Lung (tissue), 12 donors: Measurements from ENCODE around the gene ZFYVE19. TPM values are rescaled to one million over a fixed set of nuclear protein-coding genes. Genes with fewer than 3 reads are reported as not detected.

Experiments used
- ATAC-seq: fragments of 200-7000 bp; cut with Tn5 transposase; one replicate; pipeline ENCODE4 v1.9.1; 2020; ENCODE audit warnings: moderate number of reproducible peaks; ENCODE audit not compliant: insufficient read depth, low FRiP score
- DNase-seq, 3 donors: peaks; one replicate each; pipeline ENCODE4 v3.0.0-alpha.2; 2013 to 2017
- H3K27ac ChIP-seq, 2 donors: one replicate each; pipeline ENCODE4 v1.5.1; 2013; ENCODE audit warnings: mild to moderate bottlenecking in 2 of 2, moderate library complexity in 2 of 2, control low read depth in 1 of 2, inconsistent platforms in 1 of 2, low read depth in 1 of 2, low read length in 1 of 2
- H3K27me3 ChIP-seq, 3 donors: one replicate each; pipeline ENCODE4 v1.5.1; 2013; ENCODE audit warnings: low read length in 2 of 3; ENCODE audit not compliant: control insufficient read depth in 3 of 3, insufficient read depth in 3 of 3
- H3K36me3 ChIP-seq, 4 donors: one replicate each; pipeline ENCODE4 v1.5.1; 2013; ENCODE audit warnings: low read length in 4 of 4, mild to moderate bottlenecking in 1 of 4, moderate library complexity in 1 of 4; ENCODE audit not compliant: control insufficient read depth in 4 of 4, insufficient read depth in 4 of 4
- H3K4me1 ChIP-seq, 5 donors: one replicate each; pipeline ENCODE4 v1.5.1; 2013; ENCODE audit warnings: low read length in 5 of 5, mild to moderate bottlenecking in 2 of 5, moderate library complexity in 1 of 5; ENCODE audit not compliant: control insufficient read depth in 5 of 5, insufficient read depth in 5 of 5
- H3K4me3 ChIP-seq: one replicate; pipeline ENCODE4 v1.5.1; 2013; ENCODE audit warnings: mild to moderate bottlenecking, control low read depth, moderate library complexity
- H3K9ac ChIP-seq, 2 donors: one replicate each; pipeline ENCODE4 v1.5.1; 2013; ENCODE audit warnings: low read length in 2 of 2, control low read depth in 1 of 2; ENCODE audit not compliant: insufficient read depth in 1 of 2
- H3K9me3 ChIP-seq, 4 donors: one replicate each; pipeline ENCODE4 v1.5.1; 2013; ENCODE audit warnings: low read length in 3 of 4, mild to moderate bottlenecking in 1 of 4, moderate library complexity in 1 of 4; ENCODE audit not compliant: control insufficient read depth in 4 of 4, insufficient read depth in 3 of 4
- CTCF ChIP-seq: IDR thresholded peaks from 2 replicates; pipeline ENCODE4 v1.5.1; 2012; ENCODE audit warnings: mild to moderate bottlenecking; ENCODE audit errors: control extremely low read depth, extremely low read depth
- WGBS, 2 donors: extraction: QIAGEN DNeasy Blood & Tissue Kit; methylation state at CpG; one replicate each; pipeline ENCODE4 v1.1.7; 2013; 5-methylcytosine and 5-hydroxymethylcytosine counted together
- polyA plus RNA-seq, 2 donors: library from polyadenylated mRNA; stranded (reverse); fragments of 200-250 nt; gene quantifications; one replicate each; pipeline ENCODE4 v1.2.1, GENCODE V29; 2013
- total RNA-seq, 2 donors: library from RNA; depleted of rRNA in 1 of 2; stranded (reverse); fragments of >200 nt in 1 of 2; gene quantifications; one replicate each; pipeline ENCODE4 v1.2.1, GENCODE V29; 2014 to 2021
- donor health status: control.
- donor health status: control.
- donor health status: Bipolar disorder and iron deficiency.
- donor health status: healthy.
- donor health status: DM: yes; HTN: yes; CAD: no.

ZFYVE19 gene
- total and polyA plus RNA-seq, 4 donors, result 17.3 to 25.0 (median 21.2) TPM

- H3K27me3 ChIP-seq, result no peaks in the 10 kb centered on the region
- TF ChIP-seq CTCF, result no peak
- WGBS, 2 donors, result 81 to 85% methylated on average over 2 of the region's 2 CpGs
- no peak for DNase-seq
- H3K9me3 ChIP-seq, result no peaks in the 10 kb centered on the region
- H3K36me3 ChIP-seq, result no peaks in the 10 kb centered on the region
- no peak for ATAC-seq
- no peak overlapping the region for H3K27ac ChIP-seq
- H3K4me1 ChIP-seq, result peaks cover 0 to 2% (median 0%) of the 10 kb centered on the region in 5 donors
- no peak overlapping the region for H3K4me3 ChIP-seq
- no peak overlapping the region for H3K9ac ChIP-seq
Measured at GRCh38 chr15:40830884-40831283, 24.0 kb downstream of the ZFYVE19 start.

GRCh38 chr15:40831861-40832260 is 25.0 kb downstream of the ZFYVE19 start:
- 78 to 100% methylated on average over 1 of the region's 1 CpG for WGBS, 2 donors

DNA sequence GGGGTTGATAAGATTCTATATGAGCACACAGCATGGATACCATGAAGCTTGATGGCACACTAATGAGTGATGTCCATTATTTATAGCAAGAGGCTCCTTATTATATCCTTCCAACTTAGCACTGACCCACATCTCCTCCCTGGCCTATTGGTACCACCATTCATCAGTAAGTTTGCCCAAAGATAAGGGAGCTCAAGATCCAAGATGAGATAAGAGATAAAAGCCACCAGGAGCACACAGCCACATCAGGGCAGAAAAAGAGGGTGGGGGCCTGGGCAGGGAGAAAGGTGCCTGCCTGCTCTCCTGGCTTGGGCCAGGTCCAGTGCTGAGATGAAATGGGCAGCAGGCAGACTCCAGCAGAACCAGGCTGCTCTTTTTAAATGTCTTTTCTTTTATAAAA is 26.0 kb downstream of the ZFYVE19 start:
- Histone ChIP-seq H3K4me1 (no peaks in the 10 kb centered on the region), H3K27me3 (no peaks in the 10 kb centered on the region), H3K9me3 (no peaks in the 10 kb centered on the region), H3K9ac (no peak overlapping the region), H3K4me3 (no peak overlapping the region), H3K27ac (no peak overlapping the region), H3K36me3 (no peaks in the 10 kb centered on the region)
- DNase-seq (no peak), ATAC-seq (no peak)
- no peak for TF ChIP-seq CTCF

More at GRCh38 chr15:40831861-40832260, 25.0 kb downstream of the ZFYVE19 start:
- Histone ChIP-seq H3K4me1 (no peaks in the 10 kb centered on the region), H3K9me3 (no peaks in the 10 kb centered on the region), H3K4me3 (no peak overlapping the region), H3K36me3 (no peaks in the 10 kb centered on the region), H3K27ac (no peak overlapping the region), H3K27me3 (no peaks in the 10 kb centered on the region), H3K9ac (no peak overlapping the region)
- no peak for DNase-seq
- ATAC-seq, result no peak
- TF ChIP-seq CTCF, result no peak

DNA sequence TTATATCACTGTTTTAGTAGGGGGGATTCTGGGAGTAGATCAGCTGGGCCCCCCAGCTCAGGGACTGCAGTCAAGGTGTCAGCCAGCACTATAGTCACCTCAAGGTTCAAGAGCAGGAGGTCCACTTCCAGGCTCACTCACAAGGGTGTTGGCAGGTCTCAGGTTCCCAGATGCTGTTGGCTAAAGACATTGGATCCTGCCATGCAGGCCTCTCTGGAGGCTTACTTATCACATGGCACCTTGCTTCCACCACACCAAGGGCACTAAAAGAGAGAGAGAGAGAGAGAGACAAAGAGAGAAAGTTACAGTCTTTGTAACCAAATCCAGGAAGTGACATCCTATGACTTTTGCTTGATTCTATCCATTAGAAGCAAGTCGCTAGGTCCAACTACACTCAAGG is 29.1 kb downstream of the ZFYVE19 start:
- Histone ChIP-seq H3K36me3 (no peaks in the 10 kb centered on the region), H3K4me3 (no peak overlapping the region), H3K4me1 (no peaks in the 10 kb centered on the region), H3K27ac (no peak overlapping the region), H3K9ac (no peak overlapping the region), H3K27me3 (no peaks in the 10 kb centered on the region), H3K9me3 (no peaks in the 10 kb centered on the region)
- ATAC-seq (no peak), DNase-seq (no peak)
- no peak for TF ChIP-seq CTCF
- 95 to 100% methylated on average over 1 of the region's 1 CpG for WGBS, 2 donors
